Activated B cell treated with CpG ODN at 0.5 μM for 24 hours (primary cell): ENCODE measurements around the gene ERC1. TPM values are rescaled to one million over a fixed set of nuclear protein-coding genes. Genes with fewer than 3 reads are reported as not detected.

ENCODE experiments used
- ATAC-seq: fragments of 200-7000 bp; cut with Tn5 transposase; one replicate; pipeline ENCODE4 v1.10.0; 2021; ENCODE audit warnings: low read depth, mild to moderate bottlenecking, moderate library complexity
- CTCF ChIA-PET: fragments of 350-600 bp; sonication (Branson Sonifier 250); formaldehyde crosslinking; loops from one replicate; lab custom pipeline; 2021; ENCODE audit warnings: antibody characterized with exemption; lab: Charles Lee
- POLR2A ChIA-PET: fragments of 350-600 bp; sonication (Branson Sonifier 250); formaldehyde crosslinking; loops from one replicate; lab custom pipeline; 2021; ENCODE audit warnings: antibody characterized with exemption; lab: Charles Lee
- DNase-seq: peaks from one replicate; pipeline ENCODE4 v3.0.0; 2022
- H3K27ac Mint-ChIP-seq: one replicate; pipeline ENCODE4 v1.8.0; 2020; ENCODE audit warnings: mixed read lengths
- H3K27me3 Mint-ChIP-seq: one replicate; pipeline ENCODE4 v1.8.0; 2021; ENCODE audit warnings: mixed read lengths
- H3K36me3 Mint-ChIP-seq: one replicate; pipeline ENCODE4 v1.8.0; 2021; ENCODE audit warnings: low read depth, mixed read lengths
- H3K4me1 Mint-ChIP-seq: one replicate; pipeline ENCODE4 v1.8.0; 2021; ENCODE audit warnings: mixed read lengths
- H3K4me3 Mint-ChIP-seq: one replicate; pipeline ENCODE4 v1.8.0; 2020; ENCODE audit warnings: mild to moderate bottlenecking, mixed read lengths
- H3K9me3 Mint-ChIP-seq: one replicate; pipeline ENCODE4 v1.8.0; 2020; ENCODE audit warnings: mixed read lengths
- intact Hi-C: fragments of 100-400 bp; cut with micrococcal nuclease; formaldehyde crosslinking; loops from one replicate; pipeline ENCODE4 v1.15.1; 2024
- total RNA-seq: library from RNA; stranded (reverse); gene quantifications from 2 replicates; pipeline ENCODE4 v1.2.3, GENCODE V29; 2022
- TF ChIP-seq, protein P1 (sequence below): fragments of 200-600 bp; IDR thresholded peaks from one replicate; pipeline ENCODE4 v1.8.0; 2022; ENCODE audit warnings: antibody characterized with exemption, mild to moderate bottlenecking

ERC1 gene
- total RNA-seq, 1 donor from 2014 or later: 57.0 TPM

DNA sequence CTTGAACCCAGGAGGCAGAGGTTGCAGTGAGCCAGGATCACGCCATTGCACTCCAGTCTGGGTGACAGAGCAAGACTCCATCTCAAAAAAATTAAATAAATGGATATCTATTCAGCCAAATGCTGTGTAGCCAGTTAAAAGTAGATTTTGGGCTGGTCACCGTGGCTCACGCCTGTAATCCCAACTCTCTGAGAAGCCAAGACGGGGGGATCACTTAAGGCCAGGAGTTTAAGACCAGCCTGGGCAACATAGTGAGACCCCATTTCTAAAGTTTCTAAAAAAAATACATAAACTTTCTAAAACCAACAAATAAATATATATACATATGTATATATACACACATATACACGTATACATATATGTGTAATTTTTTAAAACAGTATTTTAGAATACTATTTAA lies 414.6 kb downstream of the ERC1 start:
- H3K4me1 Mint-ChIP-seq: no peaks in the 10 kb centered on the region
- POLR2A ChIA-PET: no interaction called here

DNA sequence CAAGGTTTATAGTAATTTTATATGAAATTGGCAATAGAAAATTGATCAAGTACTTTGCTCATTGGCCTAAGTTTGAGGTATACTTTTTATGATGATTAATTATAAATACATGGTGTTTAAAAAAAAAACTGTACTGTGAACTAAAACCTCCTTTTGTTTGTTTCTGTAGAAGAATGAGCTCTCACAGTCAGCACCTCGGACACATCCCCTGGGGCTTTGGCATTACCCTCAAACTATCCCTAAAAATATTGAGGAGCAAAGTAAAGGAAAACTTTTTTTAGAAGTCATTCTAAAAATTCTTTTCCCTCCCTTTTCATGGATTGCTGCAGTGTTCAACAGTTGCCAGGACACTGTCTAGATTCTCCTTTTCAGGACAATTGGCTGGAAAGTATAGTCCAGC lies 419.8 kb downstream of the ERC1 start:
- H3K9me3 Mint-ChIP-seq: no peaks in the 10 kb centered on the region
- intact Hi-C loops: no loop called here
- ChIA-PET POLR2A (no interaction called here), CTCF (interaction anchor here (0.6 kb wide), 1 partner anchor 277 kb away, joined by 3 read pairs; no protein-coding TSS in a partner anchor)
- TF ChIP-seq, protein P1, sequence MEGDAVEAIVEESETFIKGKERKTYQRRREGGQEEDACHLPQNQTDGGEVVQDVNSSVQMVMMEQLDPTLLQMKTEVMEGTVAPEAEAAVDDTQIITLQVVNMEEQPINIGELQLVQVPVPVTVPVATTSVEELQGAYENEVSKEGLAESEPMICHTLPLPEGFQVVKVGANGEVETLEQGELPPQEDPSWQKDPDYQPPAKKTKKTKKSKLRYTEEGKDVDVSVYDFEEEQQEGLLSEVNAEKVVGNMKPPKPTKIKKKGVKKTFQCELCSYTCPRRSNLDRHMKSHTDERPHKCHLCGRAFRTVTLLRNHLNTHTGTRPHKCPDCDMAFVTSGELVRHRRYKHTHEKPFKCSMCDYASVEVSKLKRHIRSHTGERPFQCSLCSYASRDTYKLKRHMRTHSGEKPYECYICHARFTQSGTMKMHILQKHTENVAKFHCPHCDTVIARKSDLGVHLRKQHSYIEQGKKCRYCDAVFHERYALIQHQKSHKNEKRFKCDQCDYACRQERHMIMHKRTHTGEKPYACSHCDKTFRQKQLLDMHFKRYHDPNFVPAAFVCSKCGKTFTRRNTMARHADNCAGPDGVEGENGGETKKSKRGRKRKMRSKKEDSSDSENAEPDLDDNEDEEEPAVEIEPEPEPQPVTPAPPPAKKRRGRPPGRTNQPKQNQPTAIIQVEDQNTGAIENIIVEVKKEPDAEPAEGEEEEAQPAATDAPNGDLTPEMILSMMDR: no peak
- H3K36me3 Mint-ChIP-seq: peaks cover 61% of the 10 kb centered on the region
- H3K27me3 Mint-ChIP-seq: no peaks in the 10 kb centered on the region
- no peak for ATAC-seq
- H3K4me3 Mint-ChIP-seq: no peak overlapping the region
- DNase-seq: no peak
- no peaks in the 10 kb centered on the region for H3K4me1 Mint-ChIP-seq
- H3K27ac Mint-ChIP-seq: no peak overlapping the region

More for the DNA sequence above, 414.6 kb downstream of the ERC1 start:
- intact Hi-C loops: no loop called here
- H3K27me3 Mint-ChIP-seq: no peaks in the 10 kb centered on the region
- H3K27ac Mint-ChIP-seq: no peak overlapping the region
- no peak for ATAC-seq
- DNase-seq: no peak
- H3K9me3 Mint-ChIP-seq: no peaks in the 10 kb centered on the region
- H3K4me3 Mint-ChIP-seq: no peak overlapping the region
- peaks cover 24% of the 10 kb centered on the region for H3K36me3 Mint-ChIP-seq
- CTCF ChIA-PET: no interaction called here
- TF ChIP-seq, protein P1: no peak

DNA sequence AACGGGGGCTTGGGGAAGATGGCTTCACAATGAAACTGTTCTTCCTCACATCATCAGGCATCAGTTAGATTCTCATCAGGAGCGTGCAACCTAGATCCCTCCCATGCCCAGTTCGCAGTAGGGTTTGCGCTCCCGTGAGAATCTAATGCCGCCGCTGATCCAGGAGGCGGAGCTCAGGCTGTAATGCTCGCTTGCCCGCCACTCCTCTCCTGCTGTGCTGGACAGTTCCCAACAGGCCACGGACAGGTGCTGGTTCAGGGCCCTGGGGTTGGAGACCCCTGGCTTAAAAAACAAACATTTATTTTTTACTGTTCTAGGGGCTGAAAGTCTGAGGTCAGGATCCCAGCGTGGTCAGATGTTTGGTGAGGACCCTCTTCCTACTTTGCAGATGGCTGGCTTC lies 422.9 kb downstream of the ERC1 start:
- Mint-ChIP-seq H3K9me3 (no peaks in the 10 kb centered on the region), H3K4me3 (no peak overlapping the region), H3K4me1 (no peaks in the 10 kb centered on the region), H3K27ac (no peak overlapping the region), H3K36me3 (peaks cover 73% of the 10 kb centered on the region), H3K27me3 (no peaks in the 10 kb centered on the region)
- DNase-seq (no peak), ATAC-seq (no peak)
- TF ChIP-seq, protein P1: no peak
- ChIA-PET POLR2A (no interaction called here), CTCF (no interaction called here)
- intact Hi-C loops: no loop called here

DNA sequence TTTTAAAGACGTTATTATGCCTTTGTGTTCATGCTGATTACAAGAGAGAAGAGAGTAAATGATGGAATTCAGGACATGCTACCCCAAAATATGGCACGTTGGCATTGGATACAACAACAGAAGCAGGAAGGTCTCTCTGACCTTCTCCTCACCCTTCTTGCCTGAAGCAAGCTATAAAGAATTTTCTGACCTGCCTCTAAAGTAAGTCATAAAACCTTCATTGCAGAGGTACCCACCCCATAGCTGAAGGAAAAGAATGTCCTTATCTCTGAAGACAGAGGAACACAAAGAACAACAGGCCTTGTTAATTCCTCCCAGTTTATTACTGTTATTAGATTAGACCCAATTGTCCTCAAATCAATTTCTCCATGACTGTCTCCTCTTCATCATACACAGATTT lies 427.1 kb downstream of the ERC1 start:
- Mint-ChIP-seq H3K27me3 (no peaks in the 10 kb centered on the region), H3K9me3 (peaks cover 12% of the 10 kb centered on the region), H3K27ac (no peak overlapping the region), H3K4me1 (peaks cover 10% of the 10 kb centered on the region), H3K36me3 (peaks cover 61% of the 10 kb centered on the region), H3K4me3 (no peak overlapping the region)
- ATAC-seq (no peak), DNase-seq (no peak)
- TF ChIP-seq, protein P1: no peak
- ChIA-PET POLR2A (no interaction called here), CTCF (no interaction called here)
- intact Hi-C loops: no loop called here

DNA sequence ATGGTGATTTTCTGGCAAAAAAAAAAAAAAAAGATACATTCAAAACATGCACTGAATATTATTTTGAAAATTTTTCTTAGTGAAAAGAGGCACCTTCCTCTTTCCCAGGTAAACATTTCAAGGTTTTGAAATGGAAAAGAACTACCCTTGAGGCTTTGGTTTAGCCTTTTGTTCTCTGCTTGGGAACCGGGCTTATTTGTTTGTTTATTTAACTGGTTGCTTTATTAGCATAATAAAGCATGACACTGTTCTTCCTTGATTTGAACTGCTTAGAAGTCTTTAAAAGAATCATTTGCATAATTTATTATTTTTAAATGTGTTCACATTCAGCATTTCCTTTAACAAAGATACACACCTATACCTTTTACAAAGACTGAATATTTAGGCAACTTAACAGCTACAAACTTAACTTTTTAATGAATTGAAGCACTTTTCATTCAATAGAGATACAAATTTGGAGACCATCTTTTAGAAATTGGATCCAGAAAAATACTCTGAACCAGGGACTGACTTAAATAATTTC lies 428.9 kb downstream of the ERC1 start:
- H3K27ac Mint-ChIP-seq: no peak overlapping the region
- intact Hi-C loops: no loop called here
- CTCF ChIA-PET: no interaction called here
- TF ChIP-seq, protein P1: no peak
- ATAC-seq (no peak), DNase-seq (no peak)
- peaks cover 13% of the 10 kb centered on the region for H3K9me3 Mint-ChIP-seq
- peaks cover 51% of the 10 kb centered on the region for H3K36me3 Mint-ChIP-seq
- POLR2A ChIA-PET: no interaction called here
- no peak overlapping the region for H3K4me3 Mint-ChIP-seq
- H3K4me1 Mint-ChIP-seq: peaks cover 19% of the 10 kb centered on the region
- H3K27me3 Mint-ChIP-seq: no peaks in the 10 kb centered on the region
